MCF 10A (cell line): ENCODE measurements around the gene PPEF1. TPM values are rescaled to one million over a fixed set of nuclear protein-coding genes. Genes with fewer than 3 reads are reported as not detected.

Experiments
- BruUV-seq: library from RNA; stranded (reverse); fragments of 400-500 nt; replicated peaks from 2 replicates; lab custom pipeline; 2021; lab: Mats Ljungman, UMichigan
- CTCF ChIA-PET: fragments of 300-600 bp; sonication (Branson Sonifier 250); formaldehyde crosslinking; extraction: SDS; loops from one replicate; lab custom pipeline; 2021; ENCODE audit warnings: antibody characterized with exemption, inconsistent platforms; lab: Yijun Ruan, JAX
- POLR2A ChIA-PET: fragments of 300-600, 350-650 bp; sonication (Branson Sonifier 250); formaldehyde crosslinking; extraction: SDS; loops from one replicate; lab custom pipeline; 2020; ENCODE audit warnings: antibody characterized with exemption, inconsistent platforms; lab: Yijun Ruan, JAX
- DNase-seq: peaks from one replicate; pipeline ENCODE4 v3.0.0-alpha.2; 2018; ENCODE audit not compliant: unreplicated experiment
- H3K27ac Mint-ChIP-seq: one replicate; pipeline ENCODE4 v1.8.0; 2022; ENCODE audit warnings: mild to moderate bottlenecking, low read depth, mixed read lengths; ENCODE audit not compliant: unreplicated experiment
- H3K27me3 Mint-ChIP-seq: one replicate; pipeline ENCODE4 v1.8.0; 2022; ENCODE audit warnings: mixed read lengths; ENCODE audit not compliant: insufficient read depth, unreplicated experiment
- H3K36me3 Mint-ChIP-seq: one replicate; pipeline ENCODE4 v1.8.0; 2022; ENCODE audit warnings: mild to moderate bottlenecking, moderate library complexity, mixed read lengths; ENCODE audit not compliant: insufficient read depth, unreplicated experiment
- H3K4me1 Mint-ChIP-seq: one replicate; pipeline ENCODE4 v1.8.0; 2022; ENCODE audit warnings: mixed read lengths; ENCODE audit not compliant: insufficient read depth, unreplicated experiment
- H3K4me3 Mint-ChIP-seq: one replicate; pipeline ENCODE4 v1.8.0; 2022; ENCODE audit warnings: mild to moderate bottlenecking, moderate library complexity, mixed read lengths; ENCODE audit not compliant: unreplicated experiment
- H3K9me3 Mint-ChIP-seq: one replicate; pipeline ENCODE4 v1.8.0; 2022; ENCODE audit warnings: mixed read lengths; ENCODE audit not compliant: unreplicated experiment
- CTCF ChIP-seq: fragments of 200-600 bp; IDR thresholded peaks from one replicate; pipeline ENCODE4 v1.8.0; 2022; ENCODE audit warnings: antibody characterized with exemption, mild to moderate bottlenecking; ENCODE audit not compliant: unreplicated experiment
- intact Hi-C: fragments of 100-400 bp; cut with micrococcal nuclease; formaldehyde crosslinking; loops from 2 replicates; pipeline ENCODE4 v1.14.1; 2022
- total RNA-seq: library from RNA; stranded (reverse); gene quantifications from 2 replicates; pipeline ENCODE4 v1.2.3, GENCODE V29; 2022

The PPEF1 gene
- total RNA-seq, 1 experiment from 2014 or later: 1.0 TPM

- Mint-ChIP-seq H3K36me3 (no peaks in the 10 kb centered on the region), H3K4me1 (no peaks in the 10 kb centered on the region), H3K27ac (no peak overlapping the region), H3K4me3 (no peak overlapping the region), H3K27me3 (no peaks in the 10 kb centered on the region), H3K9me3 (peaks cover 8% of the 10 kb centered on the region)
- no peak for DNase-seq
- ChIA-PET POLR2A (no interaction called here), CTCF (no interaction called here)
- TF ChIP-seq CTCF: no peak
- BruUV-seq: no TSS peak
- intact Hi-C loops: no loop called here
Measured at GRCh38 chrX:18748499-18748898, 41.1 kb downstream of the PPEF1 start.

- intact Hi-C loops: no loop called here
- peaks cover 15% of the 10 kb centered on the region for H3K9me3 Mint-ChIP-seq
- ChIA-PET POLR2A (no interaction called here), CTCF (no interaction called here)
- H3K36me3 Mint-ChIP-seq: no peaks in the 10 kb centered on the region
- no peaks in the 10 kb centered on the region for H3K27me3 Mint-ChIP-seq
- DNase-seq: no peak
- peaks cover 9% of the 10 kb centered on the region for H3K4me1 Mint-ChIP-seq
- TF ChIP-seq CTCF: no peak
- no peak overlapping the region for H3K4me3 Mint-ChIP-seq
- H3K27ac Mint-ChIP-seq: no peak overlapping the region
- no TSS peak for BruUV-seq
Measured at GRCh38 chrX:18753631-18754030, 46.2 kb downstream of the PPEF1 start.

GRCh38 chrX:18755651-18756050, 48.2 kb downstream of the PPEF1 start:
- H3K9me3 Mint-ChIP-seq: peaks cover 15% of the 10 kb centered on the region
- intact Hi-C loops: no loop called here
- BruUV-seq: no TSS peak
- CTCF ChIA-PET: no interaction called here
- no peak overlapping the region for H3K27ac Mint-ChIP-seq
- H3K4me1 Mint-ChIP-seq: peaks cover 9% of the 10 kb centered on the region
- no peaks in the 10 kb centered on the region for H3K36me3 Mint-ChIP-seq
- H3K27me3 Mint-ChIP-seq: no peaks in the 10 kb centered on the region
- TF ChIP-seq CTCF: no peak
- no peak for DNase-seq
- no peak overlapping the region for H3K4me3 Mint-ChIP-seq
- POLR2A ChIA-PET: interaction anchor here (0.8 kb wide), 1 partner anchor 46 kb away, joined by 5 read pairs; no protein-coding TSS in a partner anchor

GRCh38 chrX:18757956-18758932, 50.8 kb downstream of the PPEF1 start:
- BruUV-seq: no TSS peak
- H3K27ac Mint-ChIP-seq: no peak overlapping the region
- no peaks in the 10 kb centered on the region for H3K36me3 Mint-ChIP-seq
- peaks cover 9% of the 10 kb centered on the region for H3K4me1 Mint-ChIP-seq
- ChIA-PET POLR2A (interaction anchor here (0.8 kb wide), 1 partner anchor 13 kb away, joined by 3 read pairs; no protein-coding TSS in a partner anchor), CTCF (interaction anchor here (0.6 kb wide), 2 partner anchors 299 to 355 kb away, joined by 3 read pairs; no protein-coding TSS in a partner anchor)
- DNase-seq: no peak
- H3K27me3 Mint-ChIP-seq: no peaks in the 10 kb centered on the region
- no peak overlapping the region for H3K4me3 Mint-ChIP-seq
- intact Hi-C loops: no loop called here
- peaks cover 7% of the 10 kb centered on the region for H3K9me3 Mint-ChIP-seq
- no peak for TF ChIP-seq CTCF
